GM19397 (cell line): ENCODE measurements around the gene CACNA2D4.

ENCODE experiments used
- ATAC-seq: cut with Tn5 transposase; IDR thresholded peaks from one replicate; pipeline ENCODE4 v1.9.1; 2021; ENCODE audit warnings: mild to moderate bottlenecking, moderate library complexity; ENCODE audit not compliant: unreplicated experiment

CACNA2D4 gene

DNA sequence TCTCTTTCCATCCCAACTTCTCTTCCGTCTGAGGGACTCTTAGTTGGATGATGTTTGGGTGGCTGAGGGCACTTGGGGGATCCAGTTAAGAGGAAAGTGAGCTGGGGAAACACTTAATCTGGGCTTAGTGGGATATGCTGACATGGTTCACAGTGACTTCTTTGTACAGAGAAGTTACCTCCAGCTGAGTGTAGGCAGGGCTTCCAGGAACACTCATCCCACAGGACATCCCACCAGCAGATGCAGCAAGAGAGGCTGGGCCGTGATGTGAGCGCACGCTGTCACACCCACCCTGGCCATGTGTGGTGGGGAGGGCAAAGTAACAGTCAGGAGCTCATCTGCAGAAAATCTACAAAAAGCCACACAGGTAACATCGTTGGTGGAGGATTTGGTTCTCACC, 832 bp upstream of the CACNA2D4 start:
- ATAC-seq: no peak

GRCh38 chr12:1918884-1919236, 408 bp upstream of the CACNA2D4 start:
- ATAC-seq: no peak

DNA sequence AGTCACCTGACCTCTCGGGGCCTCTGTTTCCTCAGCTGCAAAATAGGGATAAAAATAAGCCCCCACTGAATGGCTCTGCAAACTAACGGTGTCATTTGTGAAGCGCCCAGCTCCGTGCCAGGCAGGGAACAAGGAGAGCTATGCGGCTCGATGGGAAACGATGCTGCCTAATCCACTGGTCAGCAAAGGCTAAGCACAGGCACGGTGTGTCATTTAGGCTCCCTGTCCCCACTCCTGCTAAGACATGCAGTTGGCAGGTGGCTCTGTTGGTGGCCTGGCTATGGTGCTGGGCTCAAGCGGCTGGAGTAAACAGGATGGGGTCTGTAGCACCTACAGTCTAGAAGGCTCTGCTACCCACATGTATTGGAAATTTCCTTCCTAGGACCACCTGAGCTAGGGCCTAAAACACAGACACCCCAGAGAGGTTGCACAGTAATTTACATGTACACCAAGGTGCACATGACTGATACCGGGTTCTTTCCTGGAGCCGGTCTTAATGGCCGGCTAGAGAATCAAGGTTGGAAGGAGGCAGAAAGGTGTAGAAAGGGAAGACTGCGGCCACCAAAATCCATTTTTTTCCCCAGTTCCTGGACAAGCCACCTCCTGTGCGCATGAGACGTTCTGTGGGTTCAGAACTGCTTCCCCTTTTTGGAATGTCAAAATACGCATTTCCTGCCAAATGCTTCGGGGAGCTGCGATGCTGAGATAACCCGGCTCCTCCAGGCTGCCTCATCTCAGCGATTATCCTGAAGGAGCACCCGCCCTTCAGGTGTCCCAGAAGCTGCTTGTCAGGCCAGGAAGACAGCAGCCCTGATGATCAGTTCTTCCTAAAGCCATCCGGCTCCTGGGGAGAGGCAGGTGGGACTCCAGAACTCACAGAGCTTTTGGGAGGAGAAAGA, 1.0 kb downstream of the CACNA2D4 start:
- ATAC-seq: no peak

DNA sequence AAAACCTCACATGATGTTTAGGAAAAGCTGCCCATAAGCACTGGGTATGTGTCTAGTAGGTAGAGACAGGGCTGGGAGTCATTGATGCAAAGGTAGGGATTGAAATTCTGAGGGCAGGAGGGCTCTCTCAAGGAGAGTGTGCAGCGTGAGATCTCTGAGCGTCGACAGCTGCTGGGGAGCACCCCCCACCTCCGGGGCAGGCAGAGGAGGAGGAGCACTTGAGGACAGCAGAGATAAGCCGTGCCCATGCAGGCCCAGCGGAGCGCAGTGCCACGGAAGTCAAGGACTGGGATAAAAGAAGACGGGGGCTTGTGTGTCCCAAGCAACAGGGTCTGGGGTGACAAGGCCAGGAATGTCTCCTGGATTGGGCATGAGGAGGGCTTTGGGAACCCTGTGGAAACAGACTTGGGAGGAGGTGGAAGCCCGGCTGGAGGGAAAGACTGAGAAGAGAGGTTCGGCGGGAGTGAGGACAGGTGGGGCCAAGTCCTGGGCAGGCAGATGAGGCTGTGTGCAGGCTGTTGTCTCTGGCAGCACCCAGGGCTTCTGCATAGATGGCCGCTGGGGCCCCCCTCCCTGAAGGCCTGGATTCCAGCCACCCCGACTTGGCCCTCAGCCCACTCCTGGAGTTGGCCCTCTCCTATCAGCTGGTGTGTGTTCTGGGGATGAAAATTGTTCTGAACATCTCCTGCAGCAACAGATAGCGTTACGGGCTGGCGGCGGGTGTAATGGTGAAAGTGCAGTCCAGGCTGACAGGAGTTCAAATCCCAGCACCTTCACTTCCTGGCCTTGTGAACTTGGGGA, 1.9 kb downstream of the CACNA2D4 start:
- no peak for ATAC-seq

- no peak for ATAC-seq
Measured at GRCh38 chr12:1915082-1915968, 3.1 kb downstream of the CACNA2D4 start.

GRCh38 chr12:1914114-1914911, 4.1 kb downstream of the CACNA2D4 start:
- no peak for ATAC-seq

DNA sequence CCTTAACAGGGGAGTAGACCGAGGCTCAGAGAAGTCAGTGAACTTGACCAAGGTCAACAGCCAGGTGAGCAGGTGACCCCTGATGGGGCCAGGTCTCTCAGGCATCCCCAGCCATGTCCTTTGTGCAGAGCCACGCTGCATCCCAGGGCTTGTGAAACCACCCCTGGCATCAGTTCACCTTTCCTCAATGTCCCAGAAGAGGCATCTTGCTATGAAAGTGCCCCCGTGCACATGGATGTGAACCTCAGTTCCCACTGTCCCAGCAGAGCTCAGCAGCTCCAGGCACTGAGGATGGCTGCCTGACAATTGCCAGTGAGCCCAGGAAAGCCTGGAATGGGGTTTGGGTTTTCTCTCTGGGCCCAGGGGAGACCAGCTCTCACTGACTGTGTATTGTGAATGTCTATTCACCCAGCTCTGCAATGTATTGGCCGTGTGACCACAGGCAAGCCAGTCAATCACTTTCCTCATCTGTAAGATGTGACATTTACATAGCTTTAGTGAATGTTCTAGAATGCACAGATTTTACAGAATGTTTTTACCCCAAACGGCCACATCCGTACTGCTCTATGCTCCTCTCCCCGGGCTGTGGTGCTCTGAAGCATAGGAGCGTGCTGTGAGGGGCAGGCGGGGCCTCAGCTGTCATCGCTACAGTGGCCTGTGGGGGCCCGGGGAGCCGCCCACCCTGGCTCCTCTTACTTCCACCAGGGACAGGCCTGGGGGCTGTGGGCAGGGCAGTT, 4.9 kb downstream of the CACNA2D4 start:
- no peak for ATAC-seq

- no peak for ATAC-seq
Measured at GRCh38 chr12:1912580-1913376, 5.7 kb downstream of the CACNA2D4 start.

GRCh38 chr12:1911598-1912575, 6.6 kb downstream of the CACNA2D4 start:
- no peak for ATAC-seq

DNA sequence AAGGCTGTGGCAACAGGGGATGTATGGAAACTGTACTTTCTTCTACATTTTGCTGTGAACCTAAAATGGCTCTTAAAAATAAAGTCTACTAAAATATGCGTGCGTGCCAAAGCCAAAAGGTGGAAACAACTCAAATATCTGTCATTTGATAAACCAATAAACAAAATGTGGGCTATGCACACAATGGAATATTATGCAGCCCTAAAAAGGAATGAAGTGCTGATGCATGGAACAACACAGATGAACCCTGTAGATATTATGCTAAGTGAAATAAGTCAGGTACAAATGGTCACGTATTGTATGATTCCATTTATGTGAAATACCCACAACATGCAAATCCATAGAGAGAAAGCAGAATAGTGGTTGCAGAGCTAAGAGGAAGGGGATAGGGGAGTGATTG, 8.0 kb downstream of the CACNA2D4 start:
- no peak for ATAC-seq

GRCh38 chr12:1908758-1909157, 9.7 kb downstream of the CACNA2D4 start:
- ATAC-seq: no peak

GRCh38 chr12:1907652-1908611, 10.5 kb downstream of the CACNA2D4 start:
- no peak for ATAC-seq

DNA sequence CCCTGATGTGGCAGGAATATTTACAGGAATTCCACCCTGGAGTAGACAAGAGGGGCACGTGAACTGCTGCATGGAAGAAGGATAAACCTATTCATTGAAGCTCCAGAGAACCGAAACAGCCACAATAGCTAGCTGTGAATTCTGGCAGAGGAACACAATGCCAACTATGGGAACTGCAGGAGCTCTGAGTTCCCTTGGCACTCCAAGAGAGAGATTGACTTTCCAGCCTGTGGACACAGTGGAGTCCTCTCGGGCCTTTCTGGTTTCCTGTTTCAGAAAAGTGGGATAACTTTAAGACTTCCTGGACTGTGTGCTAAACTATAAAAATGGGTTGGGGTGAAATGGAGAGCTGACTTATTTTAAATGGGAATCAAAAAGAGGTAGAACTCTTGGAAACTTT, 11.9 kb downstream of the CACNA2D4 start:
- ATAC-seq: no peak

DNA sequence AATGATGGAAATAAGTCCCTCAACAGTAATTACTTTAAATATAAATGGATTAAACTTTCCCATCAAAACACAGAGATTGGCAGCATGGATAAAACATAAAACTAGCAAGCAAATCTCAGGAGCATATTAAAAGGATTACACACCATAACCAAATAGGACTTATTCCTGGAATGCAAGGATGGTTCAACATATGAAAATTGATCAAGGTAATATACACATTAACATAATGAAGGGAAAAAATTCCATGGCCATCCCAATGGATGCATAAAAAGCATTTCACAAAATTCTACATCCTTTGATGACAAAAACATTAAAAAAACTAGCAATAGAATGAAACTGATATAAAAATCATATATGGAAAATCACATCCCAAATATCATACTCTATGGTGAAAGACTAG, 13.6 kb downstream of the CACNA2D4 start:
- ATAC-seq: no peak

DNA sequence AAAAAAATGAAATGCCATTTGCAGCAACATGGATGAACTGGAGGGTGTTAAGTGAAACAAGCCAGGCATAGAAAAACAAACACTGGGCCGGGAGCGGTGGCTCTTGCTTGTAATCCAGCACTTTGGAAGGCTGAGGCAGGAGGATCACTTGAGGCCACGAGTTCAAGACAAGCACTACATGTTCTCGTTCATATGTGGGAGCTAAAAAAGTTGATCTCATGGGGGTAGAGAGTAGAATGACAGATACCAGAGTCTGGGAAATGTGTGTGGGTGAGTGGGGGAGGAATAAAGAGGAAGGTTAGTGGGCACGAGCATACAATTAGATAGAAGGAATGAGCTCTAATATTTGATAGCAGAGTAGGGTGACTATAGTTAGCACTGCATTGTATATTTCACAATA, 21.5 kb downstream of the CACNA2D4 start:
- ATAC-seq: no peak

GRCh38 chr12:1890810-1891209, 27.6 kb downstream of the CACNA2D4 start:
- no peak for ATAC-seq
